H9 (cell line): ENCODE measurements around the gene TOMM40L. TPM values are rescaled to one million over a fixed set of nuclear protein-coding genes. Genes with fewer than 3 reads are reported as not detected.

Experiments used
- DNase-seq: peaks from one replicate; pipeline ENCODE4 v3.0.0-alpha.2; 2017
- H2AFZ ChIP-seq: one replicate; pipeline ENCODE4 v1.6.1; 2013; ENCODE audit warnings: mild to moderate bottlenecking, low read length, control low read depth, moderate library complexity
- H2AK5ac ChIP-seq: 2 replicates; pipeline ENCODE4 v1.6.1; 2013; ENCODE audit warnings: low read length, control low read depth, mixed read lengths; ENCODE audit not compliant: insufficient read length
- H2BK120ac ChIP-seq: one replicate; pipeline ENCODE4 v1.6.1; 2013; ENCODE audit warnings: low read depth, mild to moderate bottlenecking, low read length, control low read depth, inconsistent platforms; ENCODE audit not compliant: poor library complexity, severe bottlenecking
- H2BK12ac ChIP-seq: 2 replicates; pipeline ENCODE4 v1.6.1; 2013; ENCODE audit warnings: low read length, control low read depth, mixed read lengths, low read depth; ENCODE audit not compliant: insufficient read length
- H2BK15ac ChIP-seq: 2 replicates; pipeline ENCODE4 v1.6.1; 2013; ENCODE audit warnings: low read depth, low read length, control low read depth
- H2BK20ac ChIP-seq: one replicate; pipeline ENCODE4 v1.6.1; 2013; ENCODE audit warnings: low read depth, mild to moderate bottlenecking, low read length, control low read depth, inconsistent platforms; ENCODE audit not compliant: poor library complexity, severe bottlenecking
- H2BK5ac ChIP-seq: 2 replicates; pipeline ENCODE4 v1.6.1; 2013; ENCODE audit warnings: low read length, control low read depth, mixed read lengths; ENCODE audit not compliant: insufficient read length
- H3K14ac ChIP-seq: 2 replicates; pipeline ENCODE4 v1.6.1; 2013; ENCODE audit warnings: low read length, control low read depth; ENCODE audit not compliant: insufficient read depth
- H3K18ac ChIP-seq: 2 replicates; pipeline ENCODE4 v1.6.1; 2013; ENCODE audit warnings: low read depth, mild to moderate bottlenecking, mixed read lengths, low read length, control low read depth; ENCODE audit not compliant: insufficient read length
- H3K23ac ChIP-seq: 2 replicates; pipeline ENCODE4 v1.6.1; 2013; ENCODE audit warnings: low read length, control low read depth, mixed read lengths, low read depth; ENCODE audit not compliant: insufficient read length
- H3K23me2 ChIP-seq: 2 replicates; pipeline ENCODE4 v1.6.1; 2013; ENCODE audit warnings: low read depth, mild to moderate bottlenecking, mixed read lengths, low read length, control low read depth; ENCODE audit not compliant: insufficient read length, poor library complexity, severe bottlenecking
- H3K27ac ChIP-seq: 2 replicates; pipeline ENCODE4 v1.5.1; 2013; ENCODE audit warnings: low read length, control low read depth, mixed read lengths, low read depth; ENCODE audit not compliant: insufficient read length
- H3K27me3 ChIP-seq: 2 replicates; pipeline ENCODE4 v1.6.1; 2013; ENCODE audit warnings: low read length, control low read depth, inconsistent platforms; ENCODE audit not compliant: insufficient read depth
- H3K4ac ChIP-seq: 2 replicates; pipeline ENCODE4 v1.6.1; 2013; ENCODE audit warnings: low read depth, mild to moderate bottlenecking, control low read depth, inconsistent platforms, low read length, moderate library complexity
- H3K4me1 ChIP-seq: 2 replicates; pipeline ENCODE4 v1.6.1; 2013; ENCODE audit warnings: low read length, control low read depth, inconsistent platforms; ENCODE audit not compliant: insufficient read depth
- H3K4me2 ChIP-seq: 2 replicates; pipeline ENCODE4 v1.6.1; 2013; ENCODE audit warnings: low read length, control low read depth, mixed read lengths; ENCODE audit not compliant: insufficient read length, insufficient read depth
- H3K56ac ChIP-seq: 2 replicates; pipeline ENCODE4 v1.6.1; 2013; ENCODE audit warnings: low read depth, mild to moderate bottlenecking, mixed read lengths, low read length, control low read depth; ENCODE audit not compliant: insufficient read length
- H3K79me1 ChIP-seq: 2 replicates; pipeline ENCODE4 v1.6.1; 2013; ENCODE audit warnings: low read depth, mild to moderate bottlenecking, moderate library complexity, low read length, control low read depth, inconsistent platforms; ENCODE audit not compliant: insufficient read depth, poor library complexity, severe bottlenecking
- H3K79me2 ChIP-seq: 2 replicates; pipeline ENCODE4 v1.6.1; 2013; ENCODE audit warnings: low read length, control low read depth, inconsistent platforms; ENCODE audit not compliant: insufficient read depth
- H3K9ac ChIP-seq: 2 replicates; pipeline ENCODE4 v1.6.1; 2013; ENCODE audit warnings: low read length, control low read depth, mixed read lengths; ENCODE audit not compliant: insufficient read length; ENCODE audit errors: extremely low read depth
- H3K9me3 ChIP-seq: one replicate; pipeline ENCODE4 v1.6.1; 2013; ENCODE audit warnings: low read depth, low read length, inconsistent platforms; ENCODE audit not compliant: control insufficient read depth
- H3T11ph ChIP-seq: one replicate; pipeline ENCODE4 v1.6.1; 2013; ENCODE audit warnings: mild to moderate bottlenecking, low read length, control low read depth, inconsistent platforms
- H4K20me1 ChIP-seq: one replicate; pipeline ENCODE4 v1.6.1; 2013; ENCODE audit not compliant: control insufficient read depth, insufficient read length, insufficient read depth
- H4K5ac ChIP-seq: 2 replicates; pipeline ENCODE4 v1.6.1; 2013; ENCODE audit warnings: low read depth, mild to moderate bottlenecking, mixed read lengths, low read length, control low read depth; ENCODE audit not compliant: insufficient read length
- H4K8ac ChIP-seq: replicated peaks from 2 replicates; pipeline ENCODE4 v1.6.1; 2013; ENCODE audit warnings: low read length, control low read depth, mixed read lengths, low read depth; ENCODE audit not compliant: insufficient read length
- H4K91ac ChIP-seq: 2 replicates; pipeline ENCODE4 v1.6.1; 2013; ENCODE audit warnings: low read depth, mild to moderate bottlenecking, moderate library complexity, mixed read lengths, low read length, control low read depth; ENCODE audit not compliant: insufficient read length
- H3K27ac Mint-ChIP-seq, 3 experiments: 2 replicates in 2 of 3; 3 replicates in 1 of 3; pipeline ENCODE4 v1.8.0; 2020 to 2021; ENCODE audit warnings: mixed read lengths in 3 of 3, mild to moderate bottlenecking in 1 of 3, moderate library complexity in 1 of 3
- H3K27me3 Mint-ChIP-seq: 2 replicates; pipeline ENCODE4 v1.8.0; 2021; ENCODE audit warnings: low read depth, mild to moderate bottlenecking, moderate library complexity, mixed read lengths
- H3K36me3 Mint-ChIP-seq, 3 experiments: 2 replicates in 2 of 3; 3 replicates in 1 of 3; pipeline ENCODE4 v1.8.0; 2020 to 2021; ENCODE audit warnings: low read depth in 3 of 3, mixed read lengths in 3 of 3; ENCODE audit not compliant: insufficient read depth in 1 of 3
- H3K4me1 Mint-ChIP-seq, 2 experiments: 2 replicates each; pipeline ENCODE4 v1.8.0; 2020; ENCODE audit warnings: mixed read lengths in 2 of 2
- H3K4me3 Mint-ChIP-seq, 2 experiments: 2 replicates in 1 of 2; 3 replicates in 1 of 2; pipeline ENCODE4 v1.8.0; 2020 to 2021; ENCODE audit warnings: mild to moderate bottlenecking in 2 of 2, mixed read lengths in 2 of 2, moderate library complexity in 1 of 2
- H3K9me3 Mint-ChIP-seq, 2 experiments: 2 replicates in 1 of 2; 3 replicates in 1 of 2; pipeline ENCODE4 v1.8.0; 2020; ENCODE audit warnings: mild to moderate bottlenecking in 2 of 2, mixed read lengths in 2 of 2, moderate library complexity in 1 of 2
- CTCF ChIP-seq: fragments of 200-600 bp; sonication (generic); conservative IDR thresholded peaks from 3 replicates; pipeline ENCODE4 v1.8.0; 2021; ENCODE audit warnings: antibody characterized with exemption, mild to moderate bottlenecking
- WGBS: extraction: QIAGEN DNeasy Blood & Tissue Kit; methylation state at CpG from one replicate; pipeline ENCODE4 v1.1.7; 2013; ENCODE audit warnings: missing lambda C conversion rate, low lambda C conversion rate, mixed read lengths; ENCODE audit not compliant: insufficient read length; ENCODE audit errors: extremely low coverage; 5-methylcytosine and 5-hydroxymethylcytosine counted together
- total RNA-seq: library from RNA; stranded (reverse); gene quantifications from 2 replicates; pipeline ENCODE4 v1.2.1, GENCODE V29; 2021

The TOMM40L gene
- total RNA-seq, 1 experiment from 2014 or later, result 13.5 TPM

GRCh38 chr1:161226320-161226711 is 456 bp downstream of the TOMM40L start:
- H3K79me1 ChIP-seq, result no peaks in the 10 kb centered on the region
- no peak overlapping the region for H2BK120ac ChIP-seq
- no peaks in the 10 kb centered on the region for H3K79me2 ChIP-seq
- peaks cover 18 to 22% (median 20%) of the 10 kb centered on the region in 3 experiments; a peak in 6 of 7 replicates for H3K36me3 Mint-ChIP-seq
- H3K27me3 Mint-ChIP-seq, result no peaks in the 10 kb centered on the region
- H3K4me3 Mint-ChIP-seq, result peak overlapping the region; percentile 99 to 100
- no peak overlapping the region for H4K5ac ChIP-seq
- no peak for DNase-seq
- H4K20me1 ChIP-seq, result no peaks in the 10 kb centered on the region
- no peak overlapping the region for H2AFZ ChIP-seq
- H4K8ac ChIP-seq, result no peak overlapping the region
- WGBS, result no CpG with 5 or more reads among the region's 15 CpGs
- H2BK12ac ChIP-seq, result no peak overlapping the region
- H3K27me3 ChIP-seq, result no peaks in the 10 kb centered on the region
- no peak overlapping the region for H3K56ac ChIP-seq
- no peak overlapping the region for H3K4ac ChIP-seq
- no peak overlapping the region for H2BK20ac ChIP-seq
- no peak overlapping the region for H3K23ac ChIP-seq
- H3K9me3 Mint-ChIP-seq, result no peaks in the 10 kb centered on the region
- H3K4me2 ChIP-seq, result peak overlapping the region; percentile 79
- H2BK5ac ChIP-seq, result no peak overlapping the region
- no peak overlapping the region for H4K91ac ChIP-seq
- H3K18ac ChIP-seq, result no peak overlapping the region
- H3T11ph ChIP-seq, result no peak overlapping the region
- no peak overlapping the region for H3K27ac ChIP-seq
- H3K4me1 ChIP-seq, result peaks cover 8% of the 10 kb centered on the region; the same call in 1 of the 2 replicates
- peak overlapping the region; percentile 39 for H3K9ac ChIP-seq
- TF ChIP-seq CTCF, result no peak
- no peaks in the 10 kb centered on the region for H3K9me3 ChIP-seq
- peaks cover 23 to 40% of the 10 kb centered on the region in 2 experiments for H3K4me1 Mint-ChIP-seq
- peak overlapping the region in 2 of 3 experiments; percentile 98 to 99; a peak in 5 of 7 replicates for H3K27ac Mint-ChIP-seq
- H2BK15ac ChIP-seq, result no peak overlapping the region
- H3K14ac ChIP-seq, result no peak overlapping the region
- no peaks in the 10 kb centered on the region for H3K23me2 ChIP-seq
- no peak overlapping the region for H2AK5ac ChIP-seq
